Stimulated activated CD4-positive, alpha-beta T cell treated with anti-CD3 and anti-CD28 coated beads, Interleukin-15, amount 100 ng/mL, for 1 hour (primary cell): ENCODE data around the gene AGAP2.
"Not testable (repeated sequence)": the region's sequence is repeated elsewhere in the genome, so short reads cannot be mapped to it uniquely, and the experiment has no call there.

Experiments
- DNase-seq, 2 donors: peaks; one replicate each; pipeline ENCODE4 v3.0.0-alpha.2; 2020; ENCODE audit warnings: low read depth in 1 of 2, low spot score in 1 of 2

The AGAP2 gene

GRCh38 chr12:57698414-57698813 is 40.1 kb downstream of the AGAP2 start:
- DNase-seq, result no peak

GRCh38 chr12:57697076-57697475 is 41.5 kb downstream of the AGAP2 start:
- DNase-seq, result no peak

- no peak for DNase-seq
Measured at GRCh38 chr12:57695770-57696432, 42.6 kb downstream of the AGAP2 start.

GRCh38 chr12:57694459-57695019 is 44.0 kb downstream of the AGAP2 start:
- no peak for DNase-seq

- peak; percentile 75 to 88 for DNase-seq
Measured at GRCh38 chr12:57693659-57694458, 44.7 kb downstream of the AGAP2 start, which contains the start of gene OS9. Gene OS9, plus strand, starts transcription at chr12:57694132. Its CDS starts 30 bp downstream, at chr12:57694162.

- DNase-seq, result no peak
Measured at GRCh38 chr12:57693317-57693658, 45.3 kb downstream of the AGAP2 start.

GRCh38 chr12:57692500-57692899 is 46.0 kb downstream of the AGAP2 start:
- no peak for DNase-seq

GRCh38 chr12:57688931-57689330 is 49.6 kb downstream of the AGAP2 start:
- no peak for DNase-seq

GRCh38 chr12:57687862-57688261 is 50.7 kb downstream of the AGAP2 start:
- no peak for DNase-seq

GRCh38 chr12:57679697-57680096 is 58.8 kb downstream of the AGAP2 start:
- DNase-seq, result no peak

GRCh38 chr12:57677947-57678346 is 60.6 kb downstream of the AGAP2 start:
- not testable (repeated sequence) for DNase-seq

- no peak for DNase-seq
Measured at GRCh38 chr12:57674691-57675090, 63.9 kb downstream of the AGAP2 start.
